LNCAP (cell line): ENCODE measurements around the gene MLX.
"Not testable (repeated sequence)": the region's sequence is repeated elsewhere in the genome, so short reads cannot be mapped to it uniquely, and the experiment has no call there.

Experiments used
- TF ChIP-seq, protein P1 (sequence below): fragments of 450-650 bp; IDR thresholded peaks from 2 replicates; pipeline ENCODE4 v1.5.1; 2017; ENCODE audit warnings: mild to moderate bottlenecking

MLX gene

DNA sequence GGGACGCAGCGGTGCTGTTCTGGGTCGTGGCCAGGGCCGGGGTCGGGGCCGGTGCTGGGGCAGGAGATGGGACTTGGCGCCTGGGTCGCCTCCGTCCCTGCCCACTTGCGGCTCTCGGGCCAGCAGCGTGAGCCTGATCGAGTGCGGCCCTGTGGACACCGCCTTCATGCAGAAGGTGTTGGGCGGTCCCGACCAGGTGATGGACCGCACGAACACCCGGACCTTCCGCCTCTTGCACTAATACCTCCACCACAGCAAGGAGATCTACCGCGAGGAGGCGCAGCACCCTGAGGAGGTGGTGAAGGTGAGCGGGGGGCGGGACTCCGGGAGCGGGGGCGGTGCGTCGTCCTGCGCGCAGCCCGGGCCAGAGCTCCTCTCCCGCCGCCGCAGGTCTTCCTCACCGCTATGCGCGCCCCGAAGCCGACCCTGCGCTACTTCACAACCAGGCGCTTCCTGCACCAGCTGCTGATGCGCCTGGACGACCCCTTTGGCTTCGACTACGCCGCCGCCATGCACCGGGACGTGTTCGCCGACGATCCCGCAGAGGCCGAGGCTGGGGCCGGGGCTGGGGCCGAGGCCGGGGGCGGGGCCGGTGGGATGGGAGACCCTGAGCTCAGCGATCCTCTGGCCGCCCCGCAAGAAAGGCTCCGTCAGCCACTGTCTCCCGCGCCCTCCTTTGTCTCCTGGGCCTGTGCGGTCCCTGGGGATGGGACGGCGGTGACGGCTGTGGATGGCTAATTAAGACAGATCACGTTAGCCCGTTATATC, 18.6 kb upstream of the MLX start:
- TF ChIP-seq, protein P1, sequence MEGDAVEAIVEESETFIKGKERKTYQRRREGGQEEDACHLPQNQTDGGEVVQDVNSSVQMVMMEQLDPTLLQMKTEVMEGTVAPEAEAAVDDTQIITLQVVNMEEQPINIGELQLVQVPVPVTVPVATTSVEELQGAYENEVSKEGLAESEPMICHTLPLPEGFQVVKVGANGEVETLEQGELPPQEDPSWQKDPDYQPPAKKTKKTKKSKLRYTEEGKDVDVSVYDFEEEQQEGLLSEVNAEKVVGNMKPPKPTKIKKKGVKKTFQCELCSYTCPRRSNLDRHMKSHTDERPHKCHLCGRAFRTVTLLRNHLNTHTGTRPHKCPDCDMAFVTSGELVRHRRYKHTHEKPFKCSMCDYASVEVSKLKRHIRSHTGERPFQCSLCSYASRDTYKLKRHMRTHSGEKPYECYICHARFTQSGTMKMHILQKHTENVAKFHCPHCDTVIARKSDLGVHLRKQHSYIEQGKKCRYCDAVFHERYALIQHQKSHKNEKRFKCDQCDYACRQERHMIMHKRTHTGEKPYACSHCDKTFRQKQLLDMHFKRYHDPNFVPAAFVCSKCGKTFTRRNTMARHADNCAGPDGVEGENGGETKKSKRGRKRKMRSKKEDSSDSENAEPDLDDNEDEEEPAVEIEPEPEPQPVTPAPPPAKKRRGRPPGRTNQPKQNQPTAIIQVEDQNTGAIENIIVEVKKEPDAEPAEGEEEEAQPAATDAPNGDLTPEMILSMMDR: no peak

DNA sequence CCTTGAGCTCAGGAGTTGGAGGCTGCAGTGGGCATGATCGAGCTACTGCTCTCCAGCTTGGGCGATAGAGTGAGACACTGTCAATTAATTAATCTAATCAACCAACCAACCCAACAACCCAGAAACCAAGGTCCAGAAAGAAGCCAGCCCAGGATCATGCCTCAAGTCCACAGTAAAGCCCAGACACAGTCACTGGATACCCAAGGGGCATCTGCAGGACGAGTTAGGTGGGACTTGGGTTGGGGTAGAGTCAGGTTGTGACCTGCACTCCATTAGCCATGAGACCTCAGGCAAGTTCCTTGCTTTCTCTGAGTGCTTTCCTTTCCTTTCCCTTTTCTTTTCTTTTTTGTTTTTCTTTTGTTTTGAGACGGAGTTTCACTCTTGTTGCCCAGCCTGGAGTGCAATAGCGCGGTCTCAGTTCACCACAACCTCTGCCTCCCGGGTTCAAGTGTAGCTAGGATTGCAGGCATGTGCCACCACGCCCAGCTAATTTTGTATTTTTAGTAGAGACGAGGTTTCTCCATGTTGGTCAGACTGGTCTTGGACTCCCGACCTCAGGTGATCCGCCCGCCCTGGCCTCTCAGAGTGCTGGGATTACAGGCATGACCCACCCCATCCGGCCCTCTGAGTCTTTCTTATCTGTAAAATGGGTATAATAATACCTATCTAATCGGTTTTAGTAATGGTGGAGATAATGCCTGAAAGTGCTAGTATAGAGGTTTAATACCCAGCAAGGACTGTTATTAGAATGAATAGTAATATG, 17.7 kb upstream of the MLX start:
- TF ChIP-seq, protein P1: no peak

DNA sequence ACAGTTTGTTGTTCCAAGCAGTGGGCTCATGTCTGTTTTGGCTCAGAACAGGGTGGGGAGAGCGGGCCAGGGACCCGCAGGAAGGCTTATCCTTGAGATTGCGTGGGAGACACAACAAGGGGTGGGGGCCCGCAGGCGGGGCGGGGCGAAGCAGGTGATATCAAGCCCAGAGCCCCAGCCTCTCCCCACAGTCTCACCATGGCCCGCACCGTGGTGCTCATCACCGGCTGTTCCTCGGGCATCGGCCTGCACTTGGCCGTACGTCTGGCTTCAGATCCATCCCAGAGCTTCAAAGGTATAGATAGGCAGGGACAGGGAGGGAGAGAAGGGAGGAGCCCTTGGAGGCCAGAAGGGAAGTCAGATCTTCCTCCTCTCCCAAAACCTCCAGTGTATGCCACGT, 14.2 kb upstream of the MLX start, which contains the start of gene HSD17B1:
Gene HSD17B1, plus strand, starts transcription at position 188 of the 400 bp plus-strand sequence. Its CDS starts 11 bp downstream, at position 199.
- TF ChIP-seq, protein P1: not testable (repeated sequence)

DNA sequence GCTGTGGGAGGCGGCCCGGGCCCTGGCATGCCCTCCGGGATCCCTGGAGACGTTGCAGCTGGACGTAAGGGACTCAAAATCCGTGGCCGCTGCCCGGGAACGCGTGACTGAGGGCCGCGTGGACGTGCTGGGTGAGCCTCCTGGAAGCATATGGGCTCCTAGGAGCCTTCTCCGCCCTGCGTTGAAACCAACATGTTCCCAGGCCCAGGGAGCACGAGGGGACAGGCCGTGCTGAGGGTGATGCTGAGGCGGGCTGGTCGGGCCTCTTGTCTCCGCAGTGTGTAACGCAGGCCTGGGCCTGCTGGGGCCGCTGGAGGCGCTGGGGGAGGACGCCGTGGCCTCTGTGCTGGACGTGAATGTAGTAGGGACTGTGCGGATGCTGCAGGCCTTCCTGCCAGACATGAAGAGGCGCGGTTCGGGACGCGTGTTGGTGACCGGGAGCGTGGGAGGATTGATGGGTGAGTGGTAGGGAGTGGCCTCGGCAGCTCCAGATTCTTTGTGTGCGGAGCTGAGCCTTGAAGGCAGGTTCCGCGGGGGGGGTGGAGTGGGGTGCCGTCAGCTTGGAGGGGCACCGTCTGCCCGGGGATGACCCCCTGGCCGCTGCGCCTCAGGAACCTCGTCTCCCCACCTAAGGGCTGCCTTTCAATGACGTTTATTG, 13.6 kb upstream of the MLX start:
- TF ChIP-seq, protein P1: no peak

DNA sequence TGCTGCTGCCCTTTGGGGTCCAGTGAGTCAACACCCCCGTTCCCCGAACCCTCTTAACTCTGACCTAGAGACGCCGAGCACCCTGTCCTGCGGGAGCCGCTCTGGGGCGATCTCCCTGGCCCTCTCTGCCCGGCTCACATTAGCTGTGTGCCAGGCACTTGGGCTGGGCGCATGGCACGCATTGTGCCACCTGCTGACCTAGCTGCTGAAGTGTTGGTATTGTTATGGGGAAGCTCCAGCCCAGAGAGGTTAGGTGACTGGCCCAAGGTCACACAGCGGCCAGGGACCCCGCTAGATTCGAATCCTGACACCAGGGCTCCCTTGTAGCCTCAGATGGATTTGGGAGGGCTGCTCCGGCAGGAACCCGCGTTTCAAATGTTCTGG, 13.0 kb upstream of the MLX start:
- TF ChIP-seq, protein P1: peak; percentile 46; the same call in 1 of the 2 replicates

DNA sequence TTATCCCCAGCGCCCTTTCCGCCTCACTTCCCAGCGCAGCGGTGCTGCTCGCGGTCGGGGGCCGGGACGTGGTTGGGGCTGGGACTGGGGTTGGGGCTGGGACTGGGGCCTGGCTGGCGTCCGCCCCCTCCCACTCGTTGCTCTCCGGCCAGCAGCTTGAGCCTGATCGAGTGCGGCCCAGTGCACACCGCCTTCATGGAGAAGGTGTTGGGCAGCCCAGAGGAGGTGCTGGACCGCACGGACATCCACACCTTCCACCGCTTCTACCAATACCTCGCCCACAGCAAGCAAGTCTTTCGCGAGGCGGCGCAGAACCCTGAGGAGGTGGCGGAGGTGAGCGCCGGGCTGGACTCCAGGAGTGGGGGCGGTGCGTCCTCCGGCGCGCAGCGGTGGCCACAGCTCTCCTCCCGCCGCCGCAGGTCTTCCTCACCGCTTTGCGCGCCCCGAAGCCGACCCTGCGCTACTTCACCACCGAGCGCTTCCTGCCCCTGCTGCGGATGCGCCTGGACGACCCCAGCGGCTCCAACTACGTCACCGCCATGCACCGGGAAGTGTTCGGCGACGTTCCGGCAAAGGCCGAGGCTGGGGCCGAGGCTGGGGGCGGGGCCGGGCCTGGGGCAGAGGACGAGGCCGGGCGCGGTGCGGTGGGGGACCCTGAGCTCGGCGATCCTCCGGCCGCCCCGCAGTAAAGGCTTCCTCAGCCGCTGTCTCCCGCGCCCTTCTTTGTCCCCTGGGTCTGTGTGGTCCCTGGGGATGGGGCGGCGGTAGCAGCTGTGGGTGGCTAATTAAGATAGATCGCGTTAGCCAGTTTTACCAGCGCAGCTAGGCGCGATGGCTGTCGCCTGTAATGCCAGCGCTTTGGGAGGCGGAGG, 12.4 kb upstream of the MLX start:
- TF ChIP-seq, protein P1: no peak
